HepG2 (cell line): ENCODE results near the gene LGI2. TPM values are rescaled to one million over a fixed set of nuclear protein-coding genes. Genes with fewer than 3 reads are reported as not detected.

Experiments
- ATAC-seq: fragments of 200-7000 bp; cut with Tn5 transposase; 3 replicates; pipeline ENCODE4 v1.9.1; 2020; ENCODE audit warnings: mild to moderate bottlenecking, moderate library complexity
- BruUV-seq: library from RNA; stranded (reverse); fragments of 400-500 nt; replicated peaks from 2 replicates; lab custom pipeline; 2021; lab: Mats Ljungman, UMichigan
- CTCF ChIA-PET: fragments of 300-600 bp; formaldehyde crosslinking; extraction: SDS; loops from one replicate; lab custom pipeline; 2021; ENCODE audit warnings: low total read pairs, inconsistent platforms, low intra/inter-chr PET ratio; lab: Yijun Ruan, JAX
- POLR2A ChIA-PET: fragments of 350-600 bp; sonication (Branson Sonifier 250); formaldehyde crosslinking; loops from one replicate; lab custom pipeline; 2020; ENCODE audit warnings: antibody characterized with exemption, inconsistent platforms; lab: Yijun Ruan, JAX
- DNase-seq: peaks from one replicate; pipeline ENCODE4 v3.0.0-alpha.2; 2015; ENCODE audit warnings: low spot score
- FAIRE-seq: peaks from 3 replicates; lab custom pipeline; 2011; peaks lifted over from hg19 to GRCh38; lab: Jason Lieb, UNC
- H2AFZ ChIP-seq: one replicate; pipeline ENCODE4 v1.6.1; 2011; ENCODE audit warnings: low read length, inconsistent platforms
- H3K27ac ChIP-seq: fragments of 300-600 bp; 3 replicates; pipeline ENCODE4 v1.8.0; 2011; ENCODE audit warnings: mixed run types, mild to moderate bottlenecking, mixed read lengths, low read length, inconsistent platforms; ENCODE audit not compliant: insufficient read depth; ENCODE audit errors: extremely low read length
- H3K27me3 ChIP-seq, 2 experiments: fragments of 200-600 bp in 1 of 2; 2 replicates in 1 of 2; 3 replicates in 1 of 2; pipeline versions ENCODE4 v1.6.0 to v1.8.0; 2011; ENCODE audit warnings: low read length in 2 of 2, mild to moderate bottlenecking in 2 of 2, moderate library complexity in 2 of 2, inconsistent platforms in 1 of 2; ENCODE audit not compliant: insufficient read depth in 2 of 2, control insufficient read depth in 1 of 2
- H3K36me3 ChIP-seq, 2 experiments: fragments of 200-600 bp in 1 of 2; replicated peaks in 1 of 2; 2 replicates in 1 of 2; 3 replicates in 1 of 2; pipeline versions ENCODE4 v1.5.1 to v1.8.0; 2011; ENCODE audit warnings: low read length in 2 of 2, inconsistent platforms in 1 of 2; ENCODE audit not compliant: insufficient read depth in 2 of 2, control insufficient read depth in 1 of 2
- H3K4me1 ChIP-seq: 2 replicates; pipeline ENCODE4 v1.5.1; 2012; ENCODE audit warnings: low read length, inconsistent platforms; ENCODE audit not compliant: insufficient read depth
- H3K4me2 ChIP-seq: 2 replicates; pipeline ENCODE4 v1.6.0; 2011; ENCODE audit warnings: low read depth, low read length, inconsistent platforms
- H3K4me3 ChIP-seq, 3 experiments: fragments of 200-600 bp in 1 of 3; sonication (generic), shearing (Covaris generic) in 1 of 3; replicated peaks in 1 of 3; 2 replicates each; pipeline ENCODE4 v1.5.1; 2011 to 2016; ENCODE audit warnings: low read length in 3 of 3, inconsistent platforms in 2 of 3, low read depth in 2 of 3, mild to moderate bottlenecking in 2 of 3, control low read depth in 1 of 3, mixed read lengths in 1 of 3; ENCODE audit not compliant: insufficient read depth in 1 of 3
- H3K79me2 ChIP-seq: one replicate; pipeline ENCODE4 v1.6.1; 2011; ENCODE audit warnings: low read length, inconsistent platforms; ENCODE audit not compliant: insufficient read depth
- H3K9ac ChIP-seq: 2 replicates; pipeline ENCODE4 v1.6.0; 2011; ENCODE audit warnings: mild to moderate bottlenecking, low read depth, low read length, inconsistent platforms; ENCODE audit not compliant: insufficient read depth
- H3K9me3 ChIP-seq: 2 replicates; pipeline ENCODE4 v1.5.1; 2012; ENCODE audit warnings: mild to moderate bottlenecking, low read length
- H4K20me1 ChIP-seq: 2 replicates; pipeline ENCODE4 v1.6.0; 2011; ENCODE audit warnings: inconsistent platforms, mild to moderate bottlenecking, low read length, moderate library complexity; ENCODE audit not compliant: insufficient read depth
- CCDC6 ChIP-seq: sonication (generic); formaldehyde crosslinking; IDR thresholded peaks from 2 replicates; pipeline ENCODE4 v1.8.1; 2022; ENCODE audit warnings: mild to moderate bottlenecking, missing genetic modification reagents, moderate library complexity
- HOXA5 ChIP-seq: sonication (generic); formaldehyde crosslinking; IDR thresholded peaks from 2 replicates; pipeline ENCODE4 v1.4.0; 2020; ENCODE audit warnings: missing genetic modification reagents
- IKZF4 ChIP-seq: sonication (generic); formaldehyde crosslinking; IDR thresholded peaks from 2 replicates; pipeline ENCODE4 v1.5.1; 2020; ENCODE audit warnings: borderline replicate concordance, mild to moderate bottlenecking, low read depth, missing genetic modification reagents; ENCODE audit errors: not compliant biosample characterization
- ISL2 ChIP-seq: sonication (generic); formaldehyde crosslinking; IDR thresholded peaks from 2 replicates; pipeline ENCODE4 v1.5.0; 2020; ENCODE audit warnings: missing genetic modification reagents
- ISX ChIP-seq: sonication (generic); formaldehyde crosslinking; conservative IDR thresholded peaks from 2 replicates; pipeline ENCODE4 v1.5.0; 2020; ENCODE audit warnings: missing genetic modification reagents
- JUN ChIP-seq: sonication (generic); formaldehyde crosslinking; IDR thresholded peaks from 2 replicates; pipeline ENCODE4 v1.4.0; 2020; ENCODE audit warnings: mild to moderate bottlenecking, missing genetic modification reagents
- KDM3A ChIP-seq: IDR thresholded peaks from 2 replicates; pipeline ENCODE4 v1.6.1; 2018; ENCODE audit warnings: low read depth, missing compliant biosample characterization
- MAFK ChIP-seq, 2 experiments: IDR thresholded peaks in 1 of 2; conservative IDR thresholded peaks in 1 of 2; 2 replicates each; pipeline ENCODE4 v1.6.1; 2011; ENCODE audit warnings: improper control_type of control experiment in 2 of 2, low read length in 2 of 2
- NAIF1 ChIP-seq: sonication (generic); formaldehyde crosslinking; IDR thresholded peaks from 2 replicates; pipeline ENCODE4 v1.5.0; 2020; ENCODE audit warnings: mild to moderate bottlenecking, missing genetic modification reagents, borderline replicate concordance
- NR2C2 ChIP-seq: sonication (generic); formaldehyde crosslinking; IDR thresholded peaks from 2 replicates; pipeline ENCODE4 v1.4.0; 2020; ENCODE audit warnings: missing genetic modification reagents, mild to moderate bottlenecking, moderate library complexity, borderline replicate concordance
- RXRB ChIP-seq: IDR thresholded peaks from 2 replicates; pipeline ENCODE4 v1.6.1; 2016; ENCODE audit warnings: borderline replicate concordance, missing genetic modification reagents, missing compliant biosample characterization
- TBL1XR1 ChIP-seq: fragments of 150-350 bp; IDR thresholded peaks from 2 replicates; pipeline ENCODE4 v1.6.1; 2014; ENCODE audit warnings: borderline replicate concordance, low read length; ENCODE audit not compliant: partially characterized antibody
- ZBTB20 ChIP-seq: sonication (generic); formaldehyde crosslinking; IDR thresholded peaks from 2 replicates; pipeline ENCODE4 v1.8.1; 2023; ENCODE audit warnings: missing genetic modification reagents, low read depth, mild to moderate bottlenecking, borderline replicate concordance
- ZBTB3 ChIP-seq: sonication (generic); formaldehyde crosslinking; IDR thresholded peaks from 2 replicates; pipeline ENCODE4 v1.4.0; 2020; ENCODE audit warnings: low read depth, mild to moderate bottlenecking, moderate library complexity, missing genetic modification reagents, borderline replicate concordance
- ZNF251 ChIP-seq: sonication (generic); formaldehyde crosslinking; IDR thresholded peaks from 2 replicates; pipeline ENCODE4 v1.9.0; 2021; ENCODE audit warnings: mild to moderate bottlenecking, missing genetic modification reagents
- ZNF564 ChIP-seq: sonication (generic); formaldehyde crosslinking; IDR thresholded peaks from 2 replicates; pipeline ENCODE4 v1.8.1; 2023; ENCODE audit warnings: mild to moderate bottlenecking, missing genetic modification reagents
- WGBS: methylation state at CpG from one replicate; pipeline ENCODE4 v1.1.6; 2017; ENCODE audit warnings: low lambda C conversion rate; 5-methylcytosine and 5-hydroxymethylcytosine counted together
- in situ Hi-C: cut with HindIII; loops from 2 replicates; pipeline ENCODE4 v1.10.0; 2017; ENCODE audit warnings: low pct_unique_long_range_greater_than_20kb; ENCODE audit not compliant: extremely low pct_ligation_motif_present
- intact Hi-C: fragments of 100-400 bp; cut with micrococcal nuclease; formaldehyde crosslinking; loops from one replicate; pipeline ENCODE4 v1.10.0; 2022; ENCODE audit not compliant: unreplicated experiment
- polyA plus RNA-seq, 8 experiments: library from polyadenylated mRNA; depleted of rRNA in 3 of 8; stranded (reverse) in 7 of 8; unstranded in 1 of 8; fragments of >200 nt; fragmentation: Illumina TruSeq in 4 of 8; extraction: Trizol in 4 of 8; gene quantifications; 2 replicates each; pipeline versions ENCODE4 v1.2.1 to v1.2.3, GENCODE V29; 2011 to 2016; ENCODE audit warnings: low read depth in 4 of 8, missing spikeins in 1 of 8, mixed read lengths in 1 of 8; ENCODE audit not compliant: insufficient read depth in 1 of 8
- total RNA-seq, 5 experiments: library from RNA; depleted of rRNA; stranded (reverse); fragments of >200 nt; fragmentation: Illumina TruSeq; extraction: Trizol; gene quantifications; 2 replicates each; pipeline ENCODE4 v1.2.3, GENCODE V29; 2016; ENCODE audit warnings: low read depth in 1 of 5
- TF ChIP-seq, protein P1 (sequence below): sonication (generic); formaldehyde crosslinking; IDR thresholded peaks from 2 replicates; pipeline ENCODE4 v1.5.0; 2020; ENCODE audit warnings: mild to moderate bottlenecking, missing genetic modification reagents
- TF ChIP-seq, protein P2 (sequence below): sonication (generic); formaldehyde crosslinking; IDR thresholded peaks from 2 replicates; pipeline ENCODE4 v1.5.1; 2020; ENCODE audit warnings: missing genetic modification reagents, mild to moderate bottlenecking, borderline replicate concordance

LGI2 gene
- total and polyA plus RNA-seq, 2 of the 13 experiments (the other 11 are each of a cell fraction or from before 2014, with no cell fraction given), result not detected

DNA sequence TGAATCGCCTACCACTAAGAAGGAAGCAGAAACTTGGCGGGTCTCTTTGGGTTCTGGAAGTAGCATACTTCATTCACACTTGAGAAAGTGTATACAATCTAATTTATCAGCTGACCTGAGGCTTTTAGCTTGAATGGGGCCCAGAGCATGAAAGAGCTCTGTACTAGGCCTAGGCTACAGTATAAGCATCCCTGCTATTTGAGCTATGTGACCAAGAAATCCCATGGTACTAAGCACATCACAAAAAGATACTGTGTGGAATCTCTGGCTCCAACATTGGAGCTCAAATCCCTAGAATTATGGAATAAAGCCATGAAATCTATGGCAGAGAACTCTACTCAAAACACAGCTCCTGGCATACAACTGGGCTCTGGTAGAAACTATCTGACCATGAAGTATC lies 74.0 kb downstream of the LGI2 start:
- FAIRE-seq, result no peak

DNA sequence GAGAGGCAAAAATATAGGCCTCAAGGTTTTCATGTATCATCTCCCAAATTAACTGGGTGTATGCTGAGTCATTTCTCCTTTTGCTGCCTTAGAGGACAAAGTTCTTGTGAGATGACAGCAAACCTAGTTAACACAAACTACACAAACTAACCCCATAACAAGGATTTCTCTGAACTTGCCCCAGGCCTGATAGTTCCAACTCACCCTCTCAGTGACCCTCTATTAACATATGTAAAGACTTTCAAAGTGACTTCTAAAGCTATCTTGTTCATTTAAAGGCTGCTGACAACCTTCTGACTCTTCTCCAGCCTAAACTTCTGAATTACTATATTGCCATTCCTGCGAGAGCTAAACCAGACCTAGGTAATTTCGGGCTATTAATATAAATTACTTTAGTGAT lies 74.7 kb downstream of the LGI2 start:
- ChIA-PET POLR2A (no interaction called here), CTCF (no interaction called here)
- ATAC-seq (no peak), DNase-seq (no peak), FAIRE-seq (no peak)
- no peak overlapping the region for H3K9ac ChIP-seq
- no peaks in the 10 kb centered on the region for H3K79me2 ChIP-seq
- no peaks in the 10 kb centered on the region for H4K20me1 ChIP-seq
- no peak overlapping the region for H3K4me3 ChIP-seq
- BruUV-seq, result no TSS peak
- no peaks in the 10 kb centered on the region for H3K4me1 ChIP-seq
- H3K27ac ChIP-seq, result no peak overlapping the region
- H3K9me3 ChIP-seq, result no peaks in the 10 kb centered on the region
- H2AFZ ChIP-seq, result no peak overlapping the region
- 52% methylated on average over 2 of the region's 2 CpGs for WGBS
- in situ Hi-C loops, result no loop called here
- TF ChIP-seq KDM3A, result no peak
- no peak for TF ChIP-seq JUN (CRISPR knock-in tag)
- no peak for TF ChIP-seq NAIF1
- no peak for TF ChIP-seq ISX (CRISPR knock-in tag)
- no peak for TF ChIP-seq CCDC6 (CRISPR knock-in tag)
- TF ChIP-seq, protein P1, sequence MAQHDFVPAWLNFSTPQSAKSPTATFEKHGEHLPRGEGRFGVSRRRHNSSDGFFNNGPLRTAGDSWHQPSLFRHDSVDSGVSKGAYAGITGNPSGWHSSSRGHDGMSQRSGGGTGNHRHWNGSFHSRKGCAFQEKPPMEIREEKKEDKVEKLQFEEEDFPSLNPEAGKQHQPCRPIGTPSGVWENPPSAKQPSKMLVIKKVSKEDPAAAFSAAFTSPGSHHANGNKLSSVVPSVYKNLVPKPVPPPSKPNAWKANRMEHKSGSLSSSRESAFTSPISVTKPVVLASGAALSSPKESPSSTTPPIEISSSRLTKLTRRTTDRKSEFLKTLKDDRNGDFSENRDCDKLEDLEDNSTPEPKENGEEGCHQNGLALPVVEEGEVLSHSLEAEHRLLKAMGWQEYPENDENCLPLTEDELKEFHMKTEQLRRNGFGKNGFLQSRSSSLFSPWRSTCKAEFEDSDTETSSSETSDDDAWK (CRISPR knock-in tag), result no peak
- TF ChIP-seq HOXA5 (CRISPR knock-in tag), result no peak
- TF ChIP-seq ZNF564 (CRISPR knock-in tag), result no peak
- no peak overlapping the region for H3K4me2 ChIP-seq
- no peaks in the 10 kb centered on the region; a peak in 1 of 5 replicates for H3K27me3 ChIP-seq
- H3K36me3 ChIP-seq, result no peaks in the 10 kb centered on the region
- intact Hi-C loops, result no loop called here

More for the DNA sequence above, 74.0 kb downstream of the LGI2 start:
- DNase-seq, result no peak
- H3K4me3 ChIP-seq, result no peak overlapping the region
- no peak for TF ChIP-seq MAFK (conservative IDR thresholded peaks at IDR 0.05 in 1 of 2, IDR thresholded peaks at IDR 0.05 in 1 of 2; ENCODE audit: low read length in 2 of 2)
- TF ChIP-seq ZBTB3 (CRISPR knock-in tag), result no peak
- no peak for TF ChIP-seq IKZF4 (CRISPR knock-in tag)
- TF ChIP-seq ISL2 (CRISPR knock-in tag), result no peak
- TF ChIP-seq, protein P2, sequence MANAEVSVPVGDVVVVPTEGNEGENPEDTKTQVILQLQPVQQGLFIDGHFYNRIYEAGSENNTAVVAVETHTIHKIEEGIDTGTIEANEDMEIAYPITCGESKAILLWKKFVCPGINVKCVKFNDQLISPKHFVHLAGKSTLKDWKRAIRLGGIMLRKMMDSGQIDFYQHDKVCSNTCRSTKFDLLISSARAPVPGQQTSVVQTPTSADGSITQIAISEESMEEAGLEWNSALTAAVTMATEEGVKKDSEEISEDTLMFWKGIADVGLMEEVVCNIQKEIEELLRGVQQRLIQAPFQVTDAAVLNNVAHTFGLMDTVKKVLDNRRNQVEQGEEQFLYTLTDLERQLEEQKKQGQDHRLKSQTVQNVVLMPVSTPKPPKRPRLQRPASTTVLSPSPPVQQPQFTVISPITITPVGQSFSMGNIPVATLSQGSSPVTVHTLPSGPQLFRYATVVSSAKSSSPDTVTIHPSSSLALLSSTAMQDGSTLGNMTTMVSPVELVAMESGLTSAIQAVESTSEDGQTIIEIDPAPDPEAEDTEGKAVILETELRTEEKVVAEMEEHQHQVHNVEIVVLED (CRISPR knock-in tag), result no peak
- no peak for TF ChIP-seq ZBTB20 (CRISPR knock-in tag)
- no peak for TF ChIP-seq ZNF251 (CRISPR knock-in tag)
- no peak for TF ChIP-seq NR2C2 (CRISPR knock-in tag)
- no peak for TF ChIP-seq TBL1XR1
- no peak for TF ChIP-seq RXRB (CRISPR knock-in tag)
- TF ChIP-seq, all 625 proteins: peak for 0
- H3K79me2 ChIP-seq, result no peaks in the 10 kb centered on the region
- no peak overlapping the region for H2AFZ ChIP-seq
- intact Hi-C loops, result no loop called here
- no peak overlapping the region for H3K4me2 ChIP-seq
- no peak overlapping the region for H3K27ac ChIP-seq
- no peak for ATAC-seq
- ChIA-PET POLR2A (no interaction called here), CTCF (no interaction called here)
- in situ Hi-C loops, result no loop called here
- H3K4me1 ChIP-seq, result no peaks in the 10 kb centered on the region
- BruUV-seq, result no TSS peak
- no peak overlapping the region for H3K9ac ChIP-seq
- no peaks in the 10 kb centered on the region for H4K20me1 ChIP-seq
- no peaks in the 10 kb centered on the region; a peak in 1 of 5 replicates for H3K27me3 ChIP-seq
- 25% methylated on average over 2 of the region's 2 CpGs for WGBS
- no peaks in the 10 kb centered on the region for H3K9me3 ChIP-seq
- no peaks in the 10 kb centered on the region for H3K36me3 ChIP-seq
